ENCODE results near the gene COPG2. TPM values are rescaled to one million over a fixed set of nuclear protein-coding genes. Genes with fewer than 3 reads are reported as not detected.

COPG2 gene
- total and polyA plus RNA-seq, 2 experiments from 2014 or later = 4.9 to 66.3 TPM

DNA sequence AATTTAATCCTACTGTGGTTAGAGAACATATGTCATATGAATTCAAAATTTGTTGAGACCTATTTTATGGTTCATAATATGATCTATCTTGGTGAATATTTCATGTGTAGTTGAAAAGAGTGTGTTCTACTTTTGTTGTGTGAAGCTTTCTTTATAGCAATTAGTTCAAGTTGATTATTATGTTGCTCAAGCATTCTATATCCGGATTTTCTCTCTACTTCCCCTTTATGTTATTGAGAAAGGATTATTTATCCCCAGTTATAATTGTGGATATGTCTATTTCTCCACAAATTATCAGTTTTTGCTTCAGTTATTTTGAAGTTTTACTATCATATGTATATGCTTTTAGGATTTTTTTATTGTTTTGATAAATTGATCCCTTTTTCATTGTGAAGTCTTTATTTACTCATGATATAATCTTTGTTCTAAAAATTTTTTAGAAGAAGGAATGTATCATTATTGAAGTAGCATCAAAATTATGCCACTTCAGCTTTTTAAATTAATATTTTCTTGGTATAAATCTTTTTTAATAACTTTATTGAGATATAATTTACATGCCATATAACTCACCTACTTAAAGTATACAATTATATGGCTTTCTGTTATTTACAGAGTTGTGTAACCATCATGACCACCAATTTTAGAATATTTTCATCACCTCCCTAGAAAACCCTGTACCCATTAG, 188.7 kb downstream of the COPG2 start:
- no peaks in the 10 kb centered on the region; the same call in 1 of the 2 replicates for H3K9me2 ChIP-seq (ENCODE audit: insufficient read depth)
- no peaks in the 10 kb centered on the region for H3K79me2 ChIP-seq (replicated peaks; ENCODE audit: insufficient read depth)

DNA sequence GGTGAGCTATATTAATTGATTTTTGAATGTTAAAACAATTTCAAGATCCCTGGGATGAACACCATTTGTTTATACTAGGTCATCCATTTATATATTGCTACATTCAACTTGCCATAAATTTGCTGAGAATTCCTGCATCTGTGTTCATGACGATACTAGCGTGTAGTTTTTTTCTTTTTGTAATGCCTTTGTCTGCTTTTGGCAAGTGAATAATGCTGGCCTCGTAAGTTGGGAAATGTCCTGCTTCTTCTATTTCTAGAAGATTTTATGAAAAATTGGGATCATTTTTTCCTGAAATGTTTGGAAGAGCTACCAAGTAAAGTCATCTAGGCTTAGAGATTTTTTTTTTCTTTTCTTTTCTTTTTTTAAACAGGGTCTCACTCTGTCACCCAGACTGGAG, 189.6 kb downstream of the COPG2 start:
- Histone ChIP-seq H3K4me2 (no peak overlapping the region), H3K36me3 (ENCODE audit: insufficient read depth) (no peaks in the 10 kb centered on the region), H3F3A (replicated peaks; ENCODE audit: low read depth) (no peaks in the 10 kb centered on the region), H2AFZ (no peak overlapping the region), H3K4me3 (no peak overlapping the region), H3K4me1 (ENCODE audit: insufficient read depth) (peaks cover 9% of the 10 kb centered on the region; the same call in 1 of the 2 replicates), H4K20me1 (replicated peaks; ENCODE audit: insufficient read depth) (no peaks in the 10 kb centered on the region), H3K27ac (ENCODE audit: low read depth) (no peak overlapping the region), H3K79me2 (replicated peaks; ENCODE audit: insufficient read depth) (no peaks in the 10 kb centered on the region), H3K9me2 (ENCODE audit: insufficient read depth) (no peaks in the 10 kb centered on the region; the same call in 1 of the 2 replicates), H3K27me3 (ENCODE audit: insufficient read depth) (no peaks in the 10 kb centered on the region)
- DNase-seq (ENCODE audit: low spot score) = no peak
- Mint-ChIP-seq H3K4me1 (peaks cover 17% of the 10 kb centered on the region), H3K27ac (no peak overlapping the region), H3K9me3 (no peaks in the 10 kb centered on the region), H3K36me3 (ENCODE audit: low read depth) (no peaks in the 10 kb centered on the region), H3K27me3 (ENCODE audit: insufficient read depth, low read depth, poor library complexity) (peaks cover 4% of the 10 kb centered on the region), H3K4me3 (no peak overlapping the region)
- TF ChIP-seq POLR2AphosphoS5 (IDR thresholded peaks at IDR 0.05; ENCODE audit: low read depth) (no peak), EZH2 (IDR thresholded peaks at IDR 0.05; ENCODE audit: low read depth, unreplicated experiment) (no peak), ZNF114 (CRISPR knock-in tag; IDR thresholded peaks at IDR 0.05) (no peak)
- ATAC-seq = no peak

More for the DNA sequence above, 188.7 kb downstream of the COPG2 start:
- Histone ChIP-seq H3K4me1 (ENCODE audit: insufficient read depth) (0 out of 2 replicates have a peak, but pooled peaks cover 9% of the 10 kb centered on the region), H3K4me2 (no peak overlapping the region), H3F3A (replicated peaks; ENCODE audit: low read depth) (no peaks in the 10 kb centered on the region), H3K27me3 (ENCODE audit: insufficient read depth) (no peaks in the 10 kb centered on the region), H3K36me3 (ENCODE audit: insufficient read depth) (no peaks in the 10 kb centered on the region), H3K27ac (ENCODE audit: low read depth) (no peak overlapping the region), H2AFZ (no peak overlapping the region), H3K4me3 (no peak overlapping the region), H4K20me1 (replicated peaks; ENCODE audit: insufficient read depth) (no peaks in the 10 kb centered on the region)
- ATAC-seq (no peak), DNase-seq (ENCODE audit: low spot score) (no peak)
- H3K27ac Mint-ChIP-seq = no peak overlapping the region
- H3K27me3 Mint-ChIP-seq (ENCODE audit: insufficient read depth, low read depth, poor library complexity) = peaks cover 2% of the 10 kb centered on the region
- H3K9me3 Mint-ChIP-seq = no peaks in the 10 kb centered on the region
- no peaks in the 10 kb centered on the region for H3K36me3 Mint-ChIP-seq (ENCODE audit: low read depth)
- H3K4me3 Mint-ChIP-seq = no peak overlapping the region
- TF ChIP-seq STAT1 (IDR thresholded peaks at IDR 0.05; ENCODE audit: unreplicated experiment) = no peak
- TF ChIP-seq JUNB (IDR thresholded peaks at IDR 0.05; ENCODE audit: unreplicated experiment) = no peak
- no peak for TF ChIP-seq CREB1 (CRISPR knock-in tag; IDR thresholded peaks at IDR 0.05; ENCODE audit: low read depth)
- no peak for TF ChIP-seq POLR2AphosphoS5 (IDR thresholded peaks at IDR 0.05; ENCODE audit: low read depth)
- TF ChIP-seq, protein P1, sequence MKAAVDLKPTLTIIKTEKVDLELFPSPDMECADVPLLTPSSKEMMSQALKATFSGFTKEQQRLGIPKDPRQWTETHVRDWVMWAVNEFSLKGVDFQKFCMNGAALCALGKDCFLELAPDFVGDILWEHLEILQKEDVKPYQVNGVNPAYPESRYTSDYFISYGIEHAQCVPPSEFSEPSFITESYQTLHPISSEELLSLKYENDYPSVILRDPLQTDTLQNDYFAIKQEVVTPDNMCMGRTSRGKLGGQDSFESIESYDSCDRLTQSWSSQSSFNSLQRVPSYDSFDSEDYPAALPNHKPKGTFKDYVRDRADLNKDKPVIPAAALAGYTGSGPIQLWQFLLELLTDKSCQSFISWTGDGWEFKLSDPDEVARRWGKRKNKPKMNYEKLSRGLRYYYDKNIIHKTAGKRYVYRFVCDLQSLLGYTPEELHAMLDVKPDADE (IDR thresholded peaks at IDR 0.05) = no peak
- no peak for TF ChIP-seq NANOG (IDR thresholded peaks at IDR 0.05; ENCODE audit: borderline replicate concordance)
- no peak for TF ChIP-seq ZNF114 (CRISPR knock-in tag; IDR thresholded peaks at IDR 0.05)
- TF ChIP-seq, protein P2, sequence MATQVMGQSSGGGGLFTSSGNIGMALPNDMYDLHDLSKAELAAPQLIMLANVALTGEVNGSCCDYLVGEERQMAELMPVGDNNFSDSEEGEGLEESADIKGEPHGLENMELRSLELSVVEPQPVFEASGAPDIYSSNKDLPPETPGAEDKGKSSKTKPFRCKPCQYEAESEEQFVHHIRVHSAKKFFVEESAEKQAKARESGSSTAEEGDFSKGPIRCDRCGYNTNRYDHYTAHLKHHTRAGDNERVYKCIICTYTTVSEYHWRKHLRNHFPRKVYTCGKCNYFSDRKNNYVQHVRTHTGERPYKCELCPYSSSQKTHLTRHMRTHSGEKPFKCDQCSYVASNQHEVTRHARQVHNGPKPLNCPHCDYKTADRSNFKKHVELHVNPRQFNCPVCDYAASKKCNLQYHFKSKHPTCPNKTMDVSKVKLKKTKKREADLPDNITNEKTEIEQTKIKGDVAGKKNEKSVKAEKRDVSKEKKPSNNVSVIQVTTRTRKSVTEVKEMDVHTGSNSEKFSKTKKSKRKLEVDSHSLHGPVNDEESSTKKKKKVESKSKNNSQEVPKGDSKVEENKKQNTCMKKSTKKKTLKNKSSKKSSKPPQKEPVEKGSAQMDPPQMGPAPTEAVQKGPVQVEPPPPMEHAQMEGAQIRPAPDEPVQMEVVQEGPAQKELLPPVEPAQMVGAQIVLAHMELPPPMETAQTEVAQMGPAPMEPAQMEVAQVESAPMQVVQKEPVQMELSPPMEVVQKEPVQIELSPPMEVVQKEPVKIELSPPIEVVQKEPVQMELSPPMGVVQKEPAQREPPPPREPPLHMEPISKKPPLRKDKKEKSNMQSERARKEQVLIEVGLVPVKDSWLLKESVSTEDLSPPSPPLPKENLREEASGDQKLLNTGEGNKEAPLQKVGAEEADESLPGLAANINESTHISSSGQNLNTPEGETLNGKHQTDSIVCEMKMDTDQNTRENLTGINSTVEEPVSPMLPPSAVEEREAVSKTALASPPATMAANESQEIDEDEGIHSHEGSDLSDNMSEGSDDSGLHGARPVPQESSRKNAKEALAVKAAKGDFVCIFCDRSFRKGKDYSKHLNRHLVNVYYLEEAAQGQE (IDR thresholded peaks at IDR 0.05; ENCODE audit: unreplicated experiment) = no peak
- no peak for TF ChIP-seq EZH2 (IDR thresholded peaks at IDR 0.05; ENCODE audit: low read depth, unreplicated experiment)
- H3K4me1 Mint-ChIP-seq = peaks cover 13% of the 10 kb centered on the region
